ENCODE results near the gene TMEM171. TPM values are rescaled to one million over a fixed set of nuclear protein-coding genes. Genes with fewer than 3 reads are reported as not detected.

Gene TMEM171
- total RNA-seq, 1 experiment from 2014 or later, result 5.4 TPM

GRCh38 chr5:73115399-73116051 is 4.8 kb upstream of the TMEM171 start:
- DNase-seq (ENCODE audit: low read depth, low spot score) (no peak), ATAC-seq (no peak)

DNA sequence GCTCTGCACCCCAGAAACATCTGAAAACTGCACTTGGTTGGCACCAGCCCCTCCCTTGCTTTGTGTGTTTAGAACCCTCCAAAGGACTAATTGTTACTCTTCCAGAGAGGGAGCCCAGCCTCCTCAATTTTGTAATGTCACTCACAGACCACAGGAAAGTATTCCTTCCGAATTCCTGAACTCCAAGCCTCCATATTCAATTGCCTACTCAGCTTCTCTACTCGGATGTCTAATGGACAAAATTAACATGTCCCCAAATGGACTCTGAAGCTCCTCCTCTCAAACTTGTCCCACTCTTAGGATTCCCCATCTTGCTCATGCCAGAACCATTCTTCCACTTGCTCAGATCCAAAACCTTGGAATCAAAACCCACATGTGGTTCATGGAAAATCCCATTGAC is 3.9 kb upstream of the TMEM171 start:
- Histone ChIP-seq H3K27ac (ENCODE audit: low read depth, low read length) (no peak overlapping the region), H4K20me1 (ENCODE audit: insufficient read depth) (no peaks in the 10 kb centered on the region), H3K4me1 (ENCODE audit: control insufficient read depth in 1 of 2, insufficient read depth in 2 of 2, low read length in 2 of 2) (peaks cover 0 to 20% of the 10 kb centered on the region in 2 experiments; a peak in 3 of 4 replicates), H3K9me3 (ENCODE audit: control insufficient read depth in 1 of 2, insufficient read depth in 1 of 2, low read depth in 1 of 2, low read length in 2 of 2) (no peaks in the 10 kb centered on the region), H3K27me3 (ENCODE audit: insufficient read depth, low read length) (no peaks in the 10 kb centered on the region), H3K36me3 (ENCODE audit: control insufficient read depth in 1 of 2, insufficient read depth in 2 of 2, low read length in 2 of 2) (no peaks in the 10 kb centered on the region), H3K9me2 (ENCODE audit: insufficient read depth) (no peaks in the 10 kb centered on the region), H3K4me3 (replicated peaks in 1 of 2; ENCODE audit: low read depth in 1 of 2, low read length in 2 of 2) (no peak overlapping the region), H3K4me2 (ENCODE audit: low read length) (no peak overlapping the region), H2AFZ (ENCODE audit: low read depth, low read length, poor library complexity, severe bottlenecking) (no peak overlapping the region), H3K9ac (ENCODE audit: low read length) (no peak overlapping the region), H3K79me2 (ENCODE audit: insufficient read depth, low read length) (no peaks in the 10 kb centered on the region)
- intact Hi-C loops (cut with micrococcal nuclease), result no loop called here
- ChIA-PET CTCF (no interaction called here), RAD21 (ENCODE audit: low non-redundant PET in 1 of 2, low total read pairs in 2 of 2, uncharacterized antibody in 2 of 2, unreplicated experiment in 2 of 2) (no interaction called here), POLR2A (no interaction called here)
- ATAC-seq (no peak), DNase-seq (ENCODE audit: low read depth, low spot score) (no peak)
- TF ChIP-seq ZFX (IDR thresholded peaks at IDR 0.05) (no peak), TCF7L2 (IDR thresholded peaks at IDR 0.05; ENCODE audit: borderline replicate concordance, extremely low read depth, insufficient read depth, insufficient read length) (no peak), EZH2phosphoT487 (IDR thresholded peaks at IDR 0.05; ENCODE audit: borderline replicate concordance) (no peak), SP1 (IDR thresholded peaks at IDR 0.05; ENCODE audit: low read depth) (no peak)
- no TSS peak for BruUV-seq (replicated peaks)

More at GRCh38 chr5:73115399-73116051, 4.8 kb upstream of the TMEM171 start:
- Histone ChIP-seq H3K4me2 (ENCODE audit: low read length) (no peak overlapping the region), H3K27me3 (ENCODE audit: insufficient read depth, low read length) (no peaks in the 10 kb centered on the region), H3K9me3 (ENCODE audit: control insufficient read depth in 1 of 2, insufficient read depth in 1 of 2, low read depth in 1 of 2, low read length in 2 of 2) (no peaks in the 10 kb centered on the region), H3K9ac (ENCODE audit: low read length) (no peak overlapping the region), H3K4me3 (replicated peaks in 1 of 2; ENCODE audit: low read depth in 1 of 2, low read length in 2 of 2) (no peak overlapping the region), H3K27ac (ENCODE audit: low read depth, low read length) (no peak overlapping the region), H3K36me3 (ENCODE audit: control insufficient read depth in 1 of 2, insufficient read depth in 2 of 2, low read length in 2 of 2) (no peaks in the 10 kb centered on the region), H4K20me1 (ENCODE audit: insufficient read depth) (no peaks in the 10 kb centered on the region), H3K9me2 (ENCODE audit: insufficient read depth) (no peaks in the 10 kb centered on the region), H3K79me2 (ENCODE audit: insufficient read depth, low read length) (no peaks in the 10 kb centered on the region), H3K4me1 (ENCODE audit: control insufficient read depth in 1 of 2, insufficient read depth in 2 of 2, low read length in 2 of 2) (peaks cover 0 to 13% of the 10 kb centered on the region in 2 experiments; a peak in 2 of 4 replicates), H2AFZ (ENCODE audit: low read depth, low read length, poor library complexity, severe bottlenecking) (no peak overlapping the region)
- TF ChIP-seq, protein P1, sequence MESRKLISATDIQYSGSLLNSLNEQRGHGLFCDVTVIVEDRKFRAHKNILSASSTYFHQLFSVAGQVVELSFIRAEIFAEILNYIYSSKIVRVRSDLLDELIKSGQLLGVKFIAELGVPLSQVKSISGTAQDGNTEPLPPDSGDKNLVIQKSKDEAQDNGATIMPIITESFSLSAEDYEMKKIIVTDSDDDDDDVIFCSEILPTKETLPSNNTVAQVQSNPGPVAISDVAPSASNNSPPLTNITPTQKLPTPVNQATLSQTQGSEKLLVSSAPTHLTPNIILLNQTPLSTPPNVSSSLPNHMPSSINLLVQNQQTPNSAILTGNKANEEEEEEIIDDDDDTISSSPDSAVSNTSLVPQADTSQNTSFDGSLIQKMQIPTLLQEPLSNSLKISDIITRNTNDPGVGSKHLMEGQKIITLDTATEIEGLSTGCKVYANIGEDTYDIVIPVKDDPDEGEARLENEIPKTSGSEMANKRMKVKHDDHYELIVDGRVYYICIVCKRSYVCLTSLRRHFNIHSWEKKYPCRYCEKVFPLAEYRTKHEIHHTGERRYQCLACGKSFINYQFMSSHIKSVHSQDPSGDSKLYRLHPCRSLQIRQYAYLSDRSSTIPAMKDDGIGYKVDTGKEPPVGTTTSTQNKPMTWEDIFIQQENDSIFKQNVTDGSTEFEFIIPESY (IDR thresholded peaks at IDR 0.05; ENCODE audit: extremely low read depth, insufficient replicate concordance, low read length), result no peak
- TF ChIP-seq ELF1 (IDR thresholded peaks at IDR 0.05; ENCODE audit: borderline replicate concordance, low read depth), result no peak
- no peak for TF ChIP-seq EZH2phosphoT487 (IDR thresholded peaks at IDR 0.05; ENCODE audit: borderline replicate concordance)
- no peak for TF ChIP-seq FOSL1 (IDR thresholded peaks at IDR 0.05; ENCODE audit: low read depth)
- no peak for TF ChIP-seq RAD21 (IDR thresholded peaks at IDR 0.05; ENCODE audit: low read depth)
- no peak for TF ChIP-seq YY1 (IDR thresholded peaks at IDR 0.05; ENCODE audit: extremely low read depth, insufficient replicate concordance, low read depth, low read length)
- TF ChIP-seq EGR1 (IDR thresholded peaks at IDR 0.05; ENCODE audit: low read depth), result no peak
- POLR2A ChIA-PET, result no interaction called here
- RAD21 ChIA-PET (ENCODE audit: low non-redundant PET in 1 of 2, low total read pairs in 2 of 2, uncharacterized antibody in 2 of 2, unreplicated experiment in 2 of 2), result no interaction called here
- no TSS peak for BruUV-seq (replicated peaks)
- intact Hi-C loops (cut with micrococcal nuclease), result no loop called here
- CTCF ChIA-PET, result no interaction called here

Measured in HCT116 (cell line).